Endometrium (tissue), 2 donors: Measurements from ENCODE around the gene CGN.

ENCODE experiments used
- FAIRE-seq: peaks from 2 replicates; lab custom pipeline; 2012; peaks lifted over from hg19 to GRCh38; lab: Jason Lieb, UNC
- donor health status: control.
- donor health status: control.

CGN gene

GRCh38 chr1:151524736-151525135 is 13.5 kb downstream of the CGN start:
- FAIRE-seq, result no peak

GRCh38 chr1:151526735-151527525 is 15.7 kb downstream of the CGN start:
- no peak for FAIRE-seq

GRCh38 chr1:151529211-151529702 is 18.1 kb downstream of the CGN start:
- no peak for FAIRE-seq

GRCh38 chr1:151529781-151530180 is 18.6 kb downstream of the CGN start:
- FAIRE-seq, result no peak

GRCh38 chr1:151530461-151530860 is 19.3 kb downstream of the CGN start:
- no peak for FAIRE-seq

GRCh38 chr1:151533870-151534269 is 22.7 kb downstream of the CGN start:
- no peak for FAIRE-seq

- FAIRE-seq, result no peak
Measured at GRCh38 chr1:151534662-151535278, 23.6 kb downstream of the CGN start.

GRCh38 chr1:151535326-151536271 is 24.4 kb downstream of the CGN start:
- no peak for FAIRE-seq

- FAIRE-seq, result no peak
Measured at GRCh38 chr1:151536499-151536898, 25.3 kb downstream of the CGN start.

- no peak for FAIRE-seq
Measured at GRCh38 chr1:151537112-151537511, 25.9 kb downstream of the CGN start.

GRCh38 chr1:151539321-151540020 is 28.3 kb downstream of the CGN start:
- FAIRE-seq, result no peak

- no peak for FAIRE-seq
Measured at GRCh38 chr1:151540021-151540981, 29.1 kb downstream of the CGN start, which contains the start of gene TUFT1. TUFT1 (plus strand) TSS chr1:151540309; CDS start chr1:151540367, 58 bp downstream.

GRCh38 chr1:151540982-151541377 is 29.8 kb downstream of the CGN start:
- FAIRE-seq, result no peak

GRCh38 chr1:151541752-151542151 is 30.6 kb downstream of the CGN start:
- FAIRE-seq, result no peak

- FAIRE-seq, result no peak
Measured at GRCh38 chr1:151542710-151543129, 31.5 kb downstream of the CGN start.

- FAIRE-seq, result no peak
Measured at GRCh38 chr1:151545542-151545941, 34.4 kb downstream of the CGN start.

GRCh38 chr1:151546011-151546925 is 35.1 kb downstream of the CGN start:
- FAIRE-seq, result no peak

- no peak for FAIRE-seq
Measured at GRCh38 chr1:151547119-151547899, 36.1 kb downstream of the CGN start.

- no peak for FAIRE-seq
Measured at GRCh38 chr1:151547900-151548230, 36.7 kb downstream of the CGN start.
